GM18520 (cell line): ENCODE data around the gene PELI2.

Source experiments
- ATAC-seq: cut with Tn5 transposase; IDR thresholded peaks from one replicate; pipeline ENCODE4 v1.9.1; 2021; ENCODE audit not compliant: unreplicated experiment

The PELI2 gene

GRCh38 chr14:56117765-56118610, at the start of gene PELI2:
Gene PELI2, plus strand, starts transcription at chr14:56118411. Its CDS starts 250 bp downstream, at chr14:56118661.
- no peak for ATAC-seq

GRCh38 chr14:56073799-56074198, 44.4 kb upstream of the PELI2 start:
- no peak for ATAC-seq

GRCh38 chr14:56075301-56075700, 42.9 kb upstream of the PELI2 start:
- ATAC-seq = no peak

- ATAC-seq = no peak
These were observed 37.1 kb upstream of the PELI2 start for GRCh38 chr14:56081139-56081538.

- no peak for ATAC-seq
These were observed 35.3 kb upstream of the PELI2 start for GRCh38 chr14:56082880-56083279.

GRCh38 chr14:56085471-56085870, 32.7 kb upstream of the PELI2 start:
- no peak for ATAC-seq

- no peak for ATAC-seq
These were observed 30.3 kb upstream of the PELI2 start for GRCh38 chr14:56087671-56088471.

GRCh38 chr14:56088941-56089340, 29.3 kb upstream of the PELI2 start:
- no peak for ATAC-seq

- no peak for ATAC-seq
These were observed 25.4 kb upstream of the PELI2 start for GRCh38 chr14:56092763-56093162.

GRCh38 chr14:56094076-56094475, 24.1 kb upstream of the PELI2 start:
- ATAC-seq = no peak

- ATAC-seq = no peak
These were observed 20.2 kb upstream of the PELI2 start for GRCh38 chr14:56098021-56098420.

GRCh38 chr14:56099081-56099797, 19.0 kb upstream of the PELI2 start:
- no peak for ATAC-seq

- no peak for ATAC-seq
These were observed 17.7 kb upstream of the PELI2 start for GRCh38 chr14:56100556-56100955.

- ATAC-seq = no peak
These were observed 15.3 kb upstream of the PELI2 start for GRCh38 chr14:56102941-56103340.

GRCh38 chr14:56107615-56108014, 10.6 kb upstream of the PELI2 start:
- no peak for ATAC-seq

- ATAC-seq = no peak
These were observed 10.2 kb upstream of the PELI2 start for GRCh38 chr14:56108057-56108456.

- no peak for ATAC-seq
These were observed 5.4 kb upstream of the PELI2 start for GRCh38 chr14:56112781-56113180.

- no peak for ATAC-seq
These were observed 2.8 kb upstream of the PELI2 start for GRCh38 chr14:56115334-56115870.

GRCh38 chr14:56115976-56116893, 2.0 kb upstream of the PELI2 start:
- no peak for ATAC-seq

GRCh38 chr14:56118611-56119181, 485 bp downstream of the PELI2 start:
- no peak for ATAC-seq
